ENCODE data around the gene PODNL1. TPM values are rescaled to one million over a fixed set of nuclear protein-coding genes. Genes with fewer than 3 reads are reported as not detected.

The PODNL1 gene
- total and polyA plus RNA-seq, 2 experiments from 2014 or later: 0.17 to 2.4 TPM

DNA sequence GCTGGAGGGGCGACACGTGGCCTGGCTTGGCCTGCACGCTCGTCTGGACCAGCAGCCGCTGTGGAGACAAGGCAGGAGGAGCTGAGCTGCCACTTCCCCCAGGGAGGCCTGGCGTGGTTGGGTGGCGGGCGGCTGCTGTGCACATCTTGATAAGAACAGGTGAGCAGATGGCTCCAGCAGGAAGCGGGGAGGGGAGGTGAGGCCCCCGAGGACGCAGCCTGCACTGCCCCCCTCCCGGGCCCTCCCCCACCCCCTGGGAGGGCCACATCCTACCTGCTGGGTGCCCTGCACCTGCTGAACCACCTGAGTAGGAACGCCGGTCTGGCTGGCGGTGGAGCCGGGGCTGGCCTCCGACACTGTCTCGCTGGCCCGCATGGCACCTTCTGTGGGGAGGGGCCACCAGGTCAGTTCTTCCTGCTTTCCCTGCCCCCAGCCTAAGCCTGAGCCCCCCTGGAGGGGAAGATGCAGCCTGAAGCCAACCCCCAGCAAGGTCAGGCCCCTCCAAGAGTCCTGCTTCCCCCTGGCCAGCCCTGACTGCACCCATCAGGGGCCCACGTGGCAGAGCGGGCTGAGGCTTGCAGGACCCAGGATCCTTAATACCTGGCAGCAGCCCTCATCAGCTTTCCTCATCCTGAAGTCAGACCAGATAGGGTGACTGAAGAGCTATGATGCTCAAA is 45.1 kb upstream of the PODNL1 start:
- H3K36me3 ChIP-seq (replicated peaks; ENCODE audit: insufficient read depth, low read depth): no peaks in the 10 kb centered on the region
- DNase-seq (ENCODE audit: low spot score): no peak
- H3K79me2 ChIP-seq: no peaks in the 10 kb centered on the region
- H4K20me1 ChIP-seq (ENCODE audit: insufficient read depth, poor library complexity, severe bottlenecking): no peaks in the 10 kb centered on the region
- no peak overlapping the region for H2AFZ ChIP-seq
- H3K9me2 ChIP-seq (replicated peaks; ENCODE audit: insufficient read depth): no peaks in the 10 kb centered on the region
- no peaks in the 10 kb centered on the region for H3K27me3 ChIP-seq
- no peak overlapping the region for H3K4me3 ChIP-seq
- no peaks in the 10 kb centered on the region for H3K9me3 ChIP-seq (ENCODE audit: low read depth)
- TF ChIP-seq, protein P1, sequence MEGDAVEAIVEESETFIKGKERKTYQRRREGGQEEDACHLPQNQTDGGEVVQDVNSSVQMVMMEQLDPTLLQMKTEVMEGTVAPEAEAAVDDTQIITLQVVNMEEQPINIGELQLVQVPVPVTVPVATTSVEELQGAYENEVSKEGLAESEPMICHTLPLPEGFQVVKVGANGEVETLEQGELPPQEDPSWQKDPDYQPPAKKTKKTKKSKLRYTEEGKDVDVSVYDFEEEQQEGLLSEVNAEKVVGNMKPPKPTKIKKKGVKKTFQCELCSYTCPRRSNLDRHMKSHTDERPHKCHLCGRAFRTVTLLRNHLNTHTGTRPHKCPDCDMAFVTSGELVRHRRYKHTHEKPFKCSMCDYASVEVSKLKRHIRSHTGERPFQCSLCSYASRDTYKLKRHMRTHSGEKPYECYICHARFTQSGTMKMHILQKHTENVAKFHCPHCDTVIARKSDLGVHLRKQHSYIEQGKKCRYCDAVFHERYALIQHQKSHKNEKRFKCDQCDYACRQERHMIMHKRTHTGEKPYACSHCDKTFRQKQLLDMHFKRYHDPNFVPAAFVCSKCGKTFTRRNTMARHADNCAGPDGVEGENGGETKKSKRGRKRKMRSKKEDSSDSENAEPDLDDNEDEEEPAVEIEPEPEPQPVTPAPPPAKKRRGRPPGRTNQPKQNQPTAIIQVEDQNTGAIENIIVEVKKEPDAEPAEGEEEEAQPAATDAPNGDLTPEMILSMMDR (IDR thresholded peaks at IDR 0.05; ENCODE audit: poor library complexity): no peak
- TF ChIP-seq EZH2 (IDR thresholded peaks at IDR 0.05; ENCODE audit: borderline replicate concordance): no peak
- H3K27ac ChIP-seq: no peak overlapping the region
- H3K4me1 ChIP-seq (ENCODE audit: insufficient read depth): peaks cover 10% of the 10 kb centered on the region
- H3K4me2 ChIP-seq: no peak overlapping the region
- 88% methylated on average over 12 of the region's 21 CpGs for WGBS (ENCODE audit: low lambda C conversion rate, missing lambda C conversion rate)

DNA sequence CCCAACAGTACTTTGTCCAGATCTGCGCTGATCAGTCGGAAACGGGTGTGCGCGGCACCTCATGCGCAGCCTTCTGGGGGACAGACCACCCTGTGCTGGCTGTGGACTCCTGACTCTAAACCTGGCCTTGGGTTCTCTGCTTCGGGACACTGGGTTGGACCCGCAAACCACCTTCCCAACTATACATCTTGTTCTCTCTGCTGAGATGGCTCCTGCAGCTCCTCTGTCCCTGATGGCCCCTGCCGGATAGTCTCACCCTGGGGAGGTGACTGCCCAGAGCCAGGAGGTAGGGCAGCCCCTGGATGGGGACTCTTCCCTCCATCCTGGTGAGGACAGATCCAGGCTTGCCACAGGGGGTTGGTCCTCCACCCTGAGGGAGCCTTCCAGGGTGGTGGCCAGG is 44.6 kb upstream of the PODNL1 start:
- Histone ChIP-seq H3K4me1 (ENCODE audit: insufficient read depth) (peaks cover 12% of the 10 kb centered on the region), H3K4me3 (no peak overlapping the region), H3K36me3 (replicated peaks; ENCODE audit: insufficient read depth, low read depth) (no peaks in the 10 kb centered on the region), H2AFZ (no peak overlapping the region), H3K4me2 (no peak overlapping the region), H4K20me1 (ENCODE audit: insufficient read depth, poor library complexity, severe bottlenecking) (no peaks in the 10 kb centered on the region), H3K79me2 (no peaks in the 10 kb centered on the region), H3K9me3 (ENCODE audit: low read depth) (no peaks in the 10 kb centered on the region), H3K27ac (no peak overlapping the region), H3K27me3 (no peaks in the 10 kb centered on the region), H3K9me2 (replicated peaks; ENCODE audit: insufficient read depth) (no peaks in the 10 kb centered on the region)
- TF ChIP-seq EZH2phosphoT487 (IDR thresholded peaks at IDR 0.05; ENCODE audit: low read depth, severe bottlenecking, unreplicated experiment): no peak
- no peak for TF ChIP-seq EZH2 (IDR thresholded peaks at IDR 0.05; ENCODE audit: borderline replicate concordance)
- TF ChIP-seq, protein P1 (IDR thresholded peaks at IDR 0.05; ENCODE audit: poor library complexity): no peak
- no peak for DNase-seq (ENCODE audit: low spot score)
- WGBS (ENCODE audit: low lambda C conversion rate, missing lambda C conversion rate): 98% methylated on average over 9 of the region's 9 CpGs

DNA sequence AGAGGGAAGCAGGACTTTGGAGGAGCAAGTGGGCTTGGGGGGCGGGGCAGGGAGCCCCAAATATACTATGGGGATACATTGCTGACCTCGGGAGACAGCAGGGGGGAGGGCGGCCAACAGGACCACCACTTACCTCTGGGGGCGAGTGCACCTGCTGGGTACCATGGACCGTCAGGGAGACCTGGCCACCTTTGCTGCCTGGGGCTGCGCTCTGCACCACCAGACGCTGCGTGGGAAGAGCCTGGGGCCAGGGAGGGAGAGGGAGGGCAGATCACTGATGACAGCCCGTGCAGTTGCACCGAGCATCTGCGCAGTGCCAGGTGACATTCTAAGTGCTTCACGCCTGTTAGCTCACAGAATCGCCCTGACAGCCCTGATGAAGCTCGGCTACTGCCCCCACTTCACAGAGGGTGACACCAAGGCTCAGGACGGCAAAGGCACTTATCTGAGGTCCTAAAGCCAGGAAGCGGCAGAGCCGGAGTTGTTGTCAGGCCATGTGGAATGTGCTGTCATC is 43.8 kb upstream of the PODNL1 start:
- no peak for DNase-seq (ENCODE audit: low spot score)
- Histone ChIP-seq H3K4me3 (no peak overlapping the region), H2AFZ (no peak overlapping the region), H3K4me2 (no peak overlapping the region), H3K79me2 (no peaks in the 10 kb centered on the region), H3K4me1 (ENCODE audit: insufficient read depth) (peaks cover 12% of the 10 kb centered on the region), H3K9me2 (replicated peaks; ENCODE audit: insufficient read depth) (no peaks in the 10 kb centered on the region), H3K9me3 (ENCODE audit: low read depth) (no peaks in the 10 kb centered on the region), H3K27me3 (no peaks in the 10 kb centered on the region), H3K36me3 (replicated peaks; ENCODE audit: insufficient read depth, low read depth) (no peaks in the 10 kb centered on the region), H4K20me1 (ENCODE audit: insufficient read depth, poor library complexity, severe bottlenecking) (no peaks in the 10 kb centered on the region), H3K27ac (no peak overlapping the region)
- WGBS (ENCODE audit: low lambda C conversion rate, missing lambda C conversion rate): 97% methylated on average over 16 of the region's 17 CpGs
- TF ChIP-seq, protein P1 (IDR thresholded peaks at IDR 0.05; ENCODE audit: poor library complexity): no peak
- TF ChIP-seq EZH2 (IDR thresholded peaks at IDR 0.05; ENCODE audit: borderline replicate concordance) (no peak), EZH2phosphoT487 (IDR thresholded peaks at IDR 0.05; ENCODE audit: low read depth, severe bottlenecking, unreplicated experiment) (no peak)
